ENCODE data around the gene GPANK1.

Gene GPANK1

GRCh38 chr6:31640612-31641011 is 24.2 kb downstream of the GPANK1 start:
- H3K4me3 ChIP-seq (ENCODE audit: low read depth, low read length) = no peak overlapping the region
- DNase-seq (ENCODE audit: low read depth) = no peak
- TF ChIP-seq, protein P1, sequence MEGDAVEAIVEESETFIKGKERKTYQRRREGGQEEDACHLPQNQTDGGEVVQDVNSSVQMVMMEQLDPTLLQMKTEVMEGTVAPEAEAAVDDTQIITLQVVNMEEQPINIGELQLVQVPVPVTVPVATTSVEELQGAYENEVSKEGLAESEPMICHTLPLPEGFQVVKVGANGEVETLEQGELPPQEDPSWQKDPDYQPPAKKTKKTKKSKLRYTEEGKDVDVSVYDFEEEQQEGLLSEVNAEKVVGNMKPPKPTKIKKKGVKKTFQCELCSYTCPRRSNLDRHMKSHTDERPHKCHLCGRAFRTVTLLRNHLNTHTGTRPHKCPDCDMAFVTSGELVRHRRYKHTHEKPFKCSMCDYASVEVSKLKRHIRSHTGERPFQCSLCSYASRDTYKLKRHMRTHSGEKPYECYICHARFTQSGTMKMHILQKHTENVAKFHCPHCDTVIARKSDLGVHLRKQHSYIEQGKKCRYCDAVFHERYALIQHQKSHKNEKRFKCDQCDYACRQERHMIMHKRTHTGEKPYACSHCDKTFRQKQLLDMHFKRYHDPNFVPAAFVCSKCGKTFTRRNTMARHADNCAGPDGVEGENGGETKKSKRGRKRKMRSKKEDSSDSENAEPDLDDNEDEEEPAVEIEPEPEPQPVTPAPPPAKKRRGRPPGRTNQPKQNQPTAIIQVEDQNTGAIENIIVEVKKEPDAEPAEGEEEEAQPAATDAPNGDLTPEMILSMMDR (IDR thresholded peaks at IDR 0.05; ENCODE audit: low read depth, low read length, missing control alignments) = no peak
- in situ Hi-C loops (cut with HindIII; ENCODE audit: low sequenced_read_pairs) = no loop called here

DNA sequence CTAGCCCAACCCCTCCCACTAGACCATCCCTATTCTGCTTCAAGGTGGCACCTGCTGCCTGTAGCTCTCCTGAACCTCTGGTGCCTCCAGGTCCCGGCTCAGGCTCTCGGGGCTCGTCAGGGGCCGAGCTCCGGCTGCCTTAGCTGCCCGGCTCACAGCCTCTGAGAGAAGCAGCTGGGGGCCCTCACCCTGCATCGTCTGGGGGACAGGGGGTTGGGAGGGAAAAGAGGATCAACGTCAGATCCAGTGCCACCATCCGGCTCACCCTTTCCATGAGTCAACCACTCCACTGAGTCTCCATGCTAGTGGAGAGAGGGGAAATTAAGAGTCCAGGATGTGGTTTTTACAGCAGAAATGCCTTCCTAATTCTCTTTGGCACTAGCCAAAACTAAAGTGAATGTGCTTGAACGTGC is 25.3 kb downstream of the GPANK1 start:
- in situ Hi-C loops (cut with HindIII; ENCODE audit: low sequenced_read_pairs) = no loop called here
- H3K4me3 ChIP-seq (ENCODE audit: low read depth, low read length) = no peak overlapping the region
- TF ChIP-seq, protein P1 (IDR thresholded peaks at IDR 0.05; ENCODE audit: low read depth, low read length, missing control alignments) = no peak
- DNase-seq (ENCODE audit: low read depth) = no peak

DNA sequence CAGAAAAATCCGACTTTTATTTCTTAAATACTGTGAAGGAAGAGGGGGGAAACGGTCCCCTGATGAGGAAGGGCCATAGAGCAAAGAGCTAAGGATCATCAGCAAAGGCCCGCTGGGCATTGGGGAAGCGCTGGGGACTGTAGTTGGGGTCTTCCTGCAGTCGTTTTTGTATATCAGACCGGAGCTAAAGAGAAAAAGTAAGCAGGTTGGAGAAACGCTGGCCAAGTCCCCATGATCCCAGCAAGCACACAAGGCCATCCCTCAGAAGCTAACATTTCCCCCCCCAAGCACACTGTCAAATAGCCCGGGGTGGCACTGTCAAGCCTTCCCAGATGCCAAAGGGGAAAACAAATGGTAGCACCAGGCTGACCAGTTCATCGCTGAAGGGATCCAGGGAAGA is 25.8 kb downstream of the GPANK1 start:
- DNase-seq (ENCODE audit: low read depth) = no peak
- TF ChIP-seq, protein P1 (IDR thresholded peaks at IDR 0.05; ENCODE audit: low read depth, low read length, missing control alignments) = no peak
- in situ Hi-C loops (cut with HindIII; ENCODE audit: low sequenced_read_pairs) = no loop called here
- H3K4me3 ChIP-seq (ENCODE audit: low read depth, low read length) = no peak overlapping the region

DNA sequence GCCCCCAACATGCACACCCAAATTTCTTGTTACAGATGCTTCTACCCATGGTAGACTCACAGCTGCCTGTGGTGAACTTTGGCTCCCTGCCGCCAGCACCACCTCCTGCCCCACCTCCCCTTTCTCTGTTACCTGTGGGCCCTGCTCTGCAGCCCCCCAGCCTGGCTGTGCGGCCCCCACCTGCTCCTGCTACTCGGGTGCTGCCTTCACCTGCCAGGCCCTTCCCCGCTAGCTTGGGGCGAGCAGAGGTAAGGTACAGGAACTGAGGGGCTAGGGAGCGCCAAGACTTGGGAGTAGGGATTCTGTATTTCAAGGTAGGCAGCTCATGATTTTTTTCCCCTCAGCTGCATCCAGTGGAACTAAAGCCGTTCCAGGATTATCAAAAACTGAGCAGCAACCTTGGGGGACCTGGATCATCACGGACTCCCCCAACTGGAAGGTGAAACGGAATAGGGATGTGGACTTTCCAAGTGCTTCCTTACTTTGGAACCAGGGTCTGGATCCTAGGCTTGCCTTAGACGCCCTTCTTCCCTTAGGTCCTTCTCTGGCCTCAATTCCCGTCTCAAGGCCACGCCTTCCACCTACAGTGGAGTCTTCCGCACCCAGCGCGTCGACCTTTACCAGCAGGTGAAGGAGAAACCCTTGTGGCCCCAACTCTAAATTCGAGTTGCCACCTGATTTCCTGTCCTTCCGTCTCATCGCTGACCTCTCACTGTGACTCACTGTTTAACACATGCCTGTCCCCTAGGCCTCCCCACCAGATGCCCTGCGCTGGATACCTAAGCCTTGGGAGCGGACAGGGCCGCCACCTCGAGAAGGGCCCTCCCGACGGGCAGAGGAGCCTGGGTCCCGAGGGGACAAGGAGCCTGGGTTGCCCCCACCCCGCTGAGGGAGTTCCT is 27.9 kb downstream of the GPANK1 start:
- in situ Hi-C loops (cut with HindIII; ENCODE audit: low sequenced_read_pairs) = no loop called here
- H3K4me3 ChIP-seq (ENCODE audit: low read depth, low read length) = no peak overlapping the region
- TF ChIP-seq, protein P1 (IDR thresholded peaks at IDR 0.05; ENCODE audit: low read depth, low read length, missing control alignments) = no peak
- no peak for DNase-seq (ENCODE audit: low read depth)

- TF ChIP-seq, protein P1 (IDR thresholded peaks at IDR 0.05; ENCODE audit: low read depth, low read length, missing control alignments) = no peak
- in situ Hi-C loops (cut with HindIII; ENCODE audit: low sequenced_read_pairs) = no loop called here
- DNase-seq (ENCODE audit: low read depth) = no peak
- no peak overlapping the region for H3K4me3 ChIP-seq (ENCODE audit: low read depth, low read length)
These were observed 29.7 kb downstream of the GPANK1 start for GRCh38 chr6:31634969-31635575.

GRCh38 chr6:31634131-31634530 is 30.7 kb downstream of the GPANK1 start:
- in situ Hi-C loops (cut with HindIII; ENCODE audit: low sequenced_read_pairs) = no loop called here
- DNase-seq (ENCODE audit: low read depth) = no peak
- H3K4me3 ChIP-seq (ENCODE audit: low read depth, low read length) = no peak overlapping the region
- TF ChIP-seq, protein P1 (IDR thresholded peaks at IDR 0.05; ENCODE audit: low read depth, low read length, missing control alignments) = no peak

Data from astrocyte of the cerebellum (primary cell).